ENCODE results near the gene PDCD1. TPM values are rescaled to one million over a fixed set of nuclear protein-coding genes. Genes with fewer than 3 reads are reported as not detected.

The PDCD1 gene
- total and polyA plus RNA-seq, 2 experiments from 2014 or later: 0.44 TPM; not detected in 1

Other genes starting within 250 kb of the PDCD1 start
- gene THAP4, start 221.7 kb downstream of the PDCD1 start, total RNA-seq: 33.5 and 43.2 TPM in 2 replicates
- gene THAP4, start 221.7 kb downstream of the PDCD1 start, polyA plus RNA-seq: 58.1 and 59.8 TPM in 2 replicates
- gene ATG4B, start 221.2 kb downstream of the PDCD1 start, total RNA-seq: 61.0 and 61.3 TPM in 2 replicates
- gene ATG4B, start 221.2 kb downstream of the PDCD1 start, polyA plus RNA-seq: 108 and 126 TPM in 2 replicates
- gene DTYMK, start 172.1 kb downstream of the PDCD1 start, total RNA-seq: 18.9 and 20.7 TPM in 2 replicates
- gene DTYMK, start 172.1 kb downstream of the PDCD1 start, polyA plus RNA-seq: 52.3 and 55.5 TPM in 2 replicates
- gene ING5, start 156.9 kb downstream of the PDCD1 start, total RNA-seq: 17.5 and 33.4 TPM in 2 replicates
- 27.6 and 28.9 TPM in 2 replicates for gene ING5, start 156.9 kb downstream of the PDCD1 start, polyA plus RNA-seq
- gene D2HGDH, start 124.3 kb downstream of the PDCD1 start, total RNA-seq: 12.9 TPM in 2 replicates
- 41.2 and 54.8 TPM in 2 replicates for gene D2HGDH, start 124.3 kb downstream of the PDCD1 start, polyA plus RNA-seq
- gene GAL3ST2, start 82.1 kb downstream of the PDCD1 start, total RNA-seq: 0.20 and 0.53 TPM in 2 replicates
- gene GAL3ST2, start 82.1 kb downstream of the PDCD1 start, polyA plus RNA-seq: not detected in 2 replicates
- 6.8 and 9.3 TPM in 2 replicates for gene NEU4, start 49.7 kb downstream of the PDCD1 start, total RNA-seq
- gene NEU4, start 49.7 kb downstream of the PDCD1 start, polyA plus RNA-seq: 8.7 and 10.2 TPM in 2 replicates
- not detected in 2 replicates for gene RTP5, start 10.8 kb upstream of the PDCD1 start, total RNA-seq
- gene RTP5, start 10.8 kb upstream of the PDCD1 start, polyA plus RNA-seq: not detected in 2 replicates